ENCODE measurements around the gene MEX3D.
"Not testable (repeated sequence)": the region's sequence is repeated elsewhere in the genome, so short reads cannot be mapped to it uniquely, and the experiment has no call there.

MEX3D gene

DNA sequence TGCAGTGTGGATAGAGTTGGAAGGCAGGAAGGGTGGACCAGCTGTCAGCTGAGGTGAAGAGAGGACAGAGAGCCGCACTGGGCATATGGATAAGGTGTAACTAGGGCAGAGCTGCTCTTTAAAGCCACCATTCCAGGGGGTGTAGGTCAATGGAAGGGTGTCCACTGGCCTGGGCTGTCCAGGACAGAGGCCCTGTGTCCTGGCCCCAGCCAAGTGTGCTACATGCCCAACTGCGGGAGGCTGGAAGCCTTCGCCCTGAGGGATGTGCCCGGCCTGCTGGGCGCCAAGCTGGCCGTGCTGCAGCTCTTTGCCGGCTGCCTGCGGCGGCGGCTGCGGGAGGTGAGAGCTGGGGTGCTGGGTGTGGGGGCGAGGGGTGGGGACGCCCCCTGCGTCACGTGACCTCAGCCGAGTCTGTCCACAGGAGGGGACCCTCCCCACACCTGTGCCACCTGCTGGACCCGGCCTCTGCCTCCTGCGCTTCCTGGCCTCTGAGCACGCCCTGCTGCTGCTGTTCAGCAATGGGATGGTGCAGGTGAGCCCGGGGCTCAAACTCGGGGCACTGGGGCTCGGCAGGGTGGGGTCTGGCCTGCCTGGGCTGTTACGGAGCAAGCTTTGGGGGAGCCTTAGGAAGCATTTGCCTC is 34.5 kb downstream of the MEX3D start:
- no peak for DNase-seq

DNA sequence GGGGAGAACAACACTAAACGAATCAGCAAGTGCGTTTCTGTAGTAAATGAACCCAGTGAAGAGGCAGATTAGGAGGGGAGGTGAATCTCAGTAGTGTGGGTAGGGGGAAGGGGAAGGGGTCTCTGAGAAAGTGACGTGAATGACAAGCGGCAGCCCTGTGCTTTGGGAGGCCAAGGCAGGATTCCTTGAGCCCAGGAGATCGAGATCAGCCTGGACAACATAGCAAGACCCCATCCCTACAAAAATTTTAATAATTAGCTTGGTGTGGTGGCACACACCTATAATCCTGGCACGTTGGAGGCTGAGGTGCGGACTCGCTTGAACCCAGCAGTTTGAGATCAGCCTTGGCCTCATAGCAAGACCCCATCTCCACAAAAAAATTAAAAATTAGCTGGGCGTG is 36.1 kb downstream of the MEX3D start:
- DNase-seq, result no peak

DNA sequence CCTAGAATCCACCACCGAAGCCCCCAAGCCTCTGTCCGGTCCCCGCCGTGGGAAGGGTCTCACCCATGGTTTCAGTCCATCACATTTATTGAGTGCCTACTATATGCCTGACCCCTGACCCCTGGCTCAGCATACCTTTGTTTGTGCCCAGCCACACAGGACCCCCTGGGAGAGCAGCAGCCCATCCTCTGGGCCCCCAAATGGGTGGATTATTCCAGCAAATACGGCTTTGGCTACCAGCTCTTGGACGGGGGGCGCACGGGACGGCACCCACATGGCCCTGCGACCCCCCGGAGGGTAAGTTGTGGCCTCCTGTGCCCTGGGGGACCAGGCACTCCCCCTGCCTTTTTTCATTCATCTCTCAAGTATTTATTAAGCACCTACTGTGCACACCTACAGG is 36.5 kb downstream of the MEX3D start:
- no peak for DNase-seq

DNA sequence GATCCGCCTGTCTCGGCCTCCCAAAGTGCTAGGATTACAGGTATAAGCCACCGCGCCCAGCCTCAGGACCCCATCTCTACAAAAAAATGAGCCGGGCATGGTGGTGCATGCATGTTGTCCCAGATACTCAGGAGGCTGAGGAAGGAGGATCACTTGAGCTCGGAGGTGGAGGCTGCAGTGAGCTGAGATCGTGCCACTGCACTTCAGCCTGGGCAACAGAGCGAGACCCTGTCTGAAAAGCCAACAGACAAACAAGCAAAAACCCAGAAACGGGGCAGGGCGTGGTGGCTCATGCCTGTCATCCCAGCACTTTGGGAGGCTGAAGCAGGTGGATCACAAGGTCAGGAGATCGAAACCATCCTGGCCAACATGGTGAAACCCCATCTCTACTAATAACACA is 37.3 kb downstream of the MEX3D start:
- DNase-seq, result not testable (repeated sequence)

DNA sequence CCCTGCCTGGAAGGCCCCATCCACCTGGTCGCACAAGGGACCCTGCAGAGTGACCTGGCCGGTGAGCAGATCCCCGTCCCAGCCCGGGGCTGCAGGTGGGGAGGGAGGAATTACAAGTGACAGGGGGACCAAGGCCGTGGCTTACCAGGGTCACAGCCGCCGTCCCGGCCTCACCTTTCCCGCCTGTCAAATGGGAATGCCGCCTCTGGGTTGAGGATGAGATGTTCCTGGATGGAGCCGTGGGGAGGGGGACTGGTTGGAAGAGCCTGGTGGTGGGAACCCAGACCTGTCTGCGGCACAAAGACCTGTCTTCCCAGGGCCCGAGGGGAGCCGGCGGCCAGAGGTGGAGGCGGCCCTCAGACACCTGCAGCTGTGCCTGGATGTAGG is 38.7 kb downstream of the MEX3D start:
- DNase-seq, result no peak

DNA sequence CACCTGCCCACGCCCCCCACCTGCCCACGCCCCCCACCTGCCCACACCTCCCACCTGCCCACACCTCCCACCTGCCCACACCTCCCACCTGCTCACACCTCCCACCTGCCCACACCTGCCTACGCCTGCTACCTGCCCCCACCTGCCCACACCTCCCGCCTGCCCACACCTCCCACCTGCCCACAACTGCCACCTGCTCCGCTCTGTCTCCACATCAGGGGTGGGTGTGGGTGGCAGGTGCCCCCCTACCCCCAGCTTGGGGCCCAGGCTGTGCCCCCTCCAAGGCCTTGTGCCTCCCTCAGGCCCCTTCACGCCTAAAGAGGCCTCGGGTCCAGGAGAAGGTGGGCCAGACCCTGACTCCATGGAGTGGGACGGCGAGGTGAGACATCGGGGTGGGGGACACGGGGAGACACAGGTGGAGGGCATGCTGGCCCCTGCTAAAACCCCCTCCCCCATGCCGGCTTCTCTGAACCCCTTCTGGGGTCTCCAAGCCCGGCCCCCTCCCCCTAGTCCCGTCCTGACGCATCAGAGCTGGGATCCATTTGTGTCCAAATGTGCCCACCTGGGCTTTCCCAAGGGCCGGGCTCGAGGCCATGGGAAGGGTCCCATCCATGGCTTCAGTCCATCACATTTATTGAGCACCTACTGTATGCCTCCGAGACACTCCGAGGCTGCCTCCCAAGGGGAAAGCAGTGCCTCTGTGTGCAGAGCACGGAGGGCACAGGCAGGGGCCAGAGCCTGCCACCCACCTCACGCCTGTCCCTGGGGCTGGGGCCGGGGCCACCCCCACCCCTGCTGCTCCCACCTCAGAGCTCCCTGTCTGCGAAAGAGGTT is 39.3 kb downstream of the MEX3D start:
- DNase-seq, result no peak

DNA sequence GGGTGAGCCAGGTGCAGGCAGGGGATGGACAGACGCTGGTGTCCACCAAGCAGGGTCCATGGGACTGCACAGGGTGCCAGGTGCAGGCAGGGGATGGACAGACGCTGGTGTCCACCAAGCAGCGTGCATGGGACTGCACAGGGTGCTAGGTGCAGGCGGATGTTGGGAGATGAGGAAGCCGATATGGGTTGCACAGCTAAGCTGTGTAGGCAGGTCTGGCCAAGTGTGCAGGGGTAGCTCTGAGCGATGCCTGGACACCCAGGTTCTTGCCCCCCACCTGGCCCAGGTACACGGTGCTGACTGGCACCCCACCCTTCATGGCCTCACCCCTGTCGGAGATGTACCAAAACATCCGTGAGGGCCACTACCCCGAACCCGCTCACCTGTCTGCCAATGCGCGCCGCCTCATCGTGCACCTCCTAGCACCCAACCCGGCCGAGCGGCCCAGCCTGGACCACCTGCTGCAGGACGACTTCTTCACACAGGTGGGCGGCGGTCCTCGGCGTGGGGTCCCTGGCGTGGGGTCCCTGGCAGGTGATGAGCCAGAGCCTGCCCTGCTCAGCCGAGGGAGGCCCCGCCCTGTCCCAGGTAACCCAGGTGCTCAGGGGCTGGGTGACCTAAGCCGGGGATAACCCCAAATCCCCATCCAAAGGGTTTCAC is 40.3 kb downstream of the MEX3D start:
- no peak for DNase-seq

DNA sequence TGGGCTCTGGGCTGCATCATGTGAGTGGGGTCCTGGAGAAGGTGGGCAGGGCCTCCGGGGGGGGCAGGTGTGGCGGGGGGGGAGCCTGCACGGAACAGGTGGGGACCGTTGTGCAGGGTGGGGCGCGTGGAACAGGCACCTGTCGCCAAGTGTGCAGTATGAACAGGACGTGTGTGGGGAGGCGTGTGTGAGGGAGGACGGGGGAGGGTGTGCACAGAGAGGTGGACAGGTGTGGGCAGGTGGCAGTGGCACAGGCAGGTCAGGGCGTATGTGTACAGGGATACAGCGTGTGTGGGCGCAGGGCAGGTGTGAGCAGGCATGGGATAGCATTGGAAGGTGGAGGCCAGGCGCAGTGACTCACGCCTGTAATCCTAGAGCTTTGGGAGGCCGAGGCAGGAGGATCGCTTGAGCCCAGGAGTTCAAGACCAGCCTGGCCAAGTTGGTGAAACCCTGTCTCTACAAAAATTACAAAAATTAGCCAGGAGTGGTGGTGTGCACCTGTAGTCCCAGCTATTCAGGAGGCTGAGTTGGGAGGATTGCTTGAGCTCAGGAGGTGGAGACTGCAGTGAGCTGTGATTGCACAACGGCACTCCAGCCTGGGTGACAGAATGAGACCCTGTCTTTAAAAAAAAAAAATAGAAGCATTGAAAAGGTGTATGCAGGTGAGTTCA is 41.0 kb downstream of the MEX3D start:
- DNase-seq, result no peak

DNA sequence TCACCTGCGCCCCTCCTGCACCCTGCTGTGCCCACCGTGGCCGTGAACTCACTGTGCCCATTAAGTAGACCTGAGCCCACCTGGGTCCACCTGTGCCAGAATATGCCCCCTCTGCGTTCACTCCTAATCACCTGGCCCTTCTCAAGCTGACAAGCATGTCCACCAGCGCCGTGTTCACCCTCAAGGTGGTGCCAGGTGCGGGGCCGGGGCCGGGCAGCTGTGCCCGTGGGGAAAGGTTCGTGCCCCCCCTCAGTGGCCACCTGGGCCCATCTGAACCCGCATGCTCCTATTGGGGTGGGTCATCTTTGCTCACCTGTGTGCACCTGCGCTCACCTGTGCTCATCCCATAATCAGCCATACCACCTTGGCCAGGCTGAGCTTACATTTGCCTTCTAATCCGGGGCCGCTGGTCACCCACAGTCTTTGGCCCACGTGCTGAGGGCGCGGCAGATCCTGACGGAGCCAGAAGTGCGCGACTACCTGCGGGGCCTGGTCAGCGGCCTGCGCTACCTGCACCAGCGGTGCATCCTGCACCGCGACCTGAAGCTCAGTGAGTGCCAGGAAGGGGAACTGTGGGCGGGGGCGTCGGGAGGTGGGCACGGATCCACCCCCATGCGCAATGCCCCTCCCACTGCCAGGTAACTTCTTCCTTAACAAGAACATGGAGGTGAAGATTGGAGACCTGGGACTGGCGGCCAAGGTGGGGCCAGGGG is 41.9 kb downstream of the MEX3D start:
- DNase-seq, result no peak

DNA sequence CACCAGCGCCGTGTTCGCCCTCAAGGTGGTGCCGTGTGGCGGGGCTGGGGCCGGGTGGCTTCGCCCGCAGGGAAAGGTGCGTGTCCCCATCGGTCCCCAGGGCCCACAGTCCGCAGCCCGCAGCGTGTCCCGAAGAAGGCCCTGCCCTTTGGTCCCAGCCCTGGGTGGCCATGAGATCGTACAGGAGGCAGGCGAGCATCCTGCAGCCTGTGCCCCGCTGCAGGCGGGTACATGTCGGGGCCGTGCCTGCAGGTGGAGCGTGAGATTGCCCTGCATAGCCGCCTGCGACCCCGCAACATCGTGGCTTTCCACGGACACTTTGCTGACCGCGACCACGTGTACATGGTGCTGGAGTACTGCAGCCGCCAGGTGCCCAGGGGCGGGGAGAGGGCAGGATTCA is 42.8 kb downstream of the MEX3D start:
- no peak for DNase-seq

DNA sequence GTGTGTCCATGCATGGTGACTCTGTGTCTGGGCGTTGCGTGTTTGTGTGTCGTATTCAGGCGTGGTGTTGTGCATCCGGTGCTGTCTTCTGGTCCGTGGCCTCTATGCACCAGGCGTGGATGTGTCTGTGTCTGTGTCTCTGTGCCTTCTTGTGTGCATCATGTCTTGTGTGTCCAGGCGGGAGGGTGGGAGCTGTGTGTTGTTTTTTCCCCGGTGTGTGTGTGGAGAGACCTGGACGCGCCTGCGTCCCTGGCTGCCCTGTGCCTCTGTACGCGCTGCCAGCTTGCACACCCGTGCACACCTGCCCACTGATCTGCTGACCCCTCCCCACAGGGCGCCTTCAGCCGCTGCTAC is 43.2 kb downstream of the MEX3D start:
- DNase-seq, result no peak

DNA sequence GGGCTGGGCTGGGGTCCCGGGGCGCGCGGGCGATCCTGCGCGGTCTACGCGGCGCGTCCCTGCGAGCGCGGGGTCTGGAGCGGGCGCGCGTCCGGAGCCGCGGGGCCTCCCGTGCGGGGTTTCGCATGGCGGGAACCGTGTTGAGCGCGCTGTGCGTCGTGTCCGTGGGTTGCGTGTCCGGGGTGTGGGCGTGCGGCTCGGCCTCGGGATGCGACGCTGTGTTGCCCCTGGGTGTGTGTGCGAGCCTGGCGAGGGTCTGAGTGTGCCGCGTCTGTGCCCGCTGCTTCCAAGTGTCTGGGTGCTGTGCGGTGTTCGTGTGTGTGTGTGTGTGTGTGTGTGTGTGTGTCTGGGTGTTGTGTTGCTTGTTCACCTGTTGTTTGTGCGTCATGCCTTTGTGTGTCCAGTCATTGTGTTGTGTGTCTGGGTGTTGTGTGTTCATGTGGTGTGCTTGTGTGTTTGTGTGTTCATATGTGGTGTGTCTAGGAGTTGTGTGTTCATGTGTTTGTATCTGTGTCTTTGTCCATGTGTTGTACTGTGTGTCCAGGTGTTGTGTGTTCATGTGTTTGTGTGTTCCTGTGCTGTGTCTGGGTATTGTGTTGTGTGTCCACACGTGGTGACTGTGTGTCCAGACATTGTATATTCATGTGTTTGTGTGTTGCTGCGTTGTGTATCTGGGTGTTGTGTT is 43.7 kb downstream of the MEX3D start:
- no peak for DNase-seq

DNA sequence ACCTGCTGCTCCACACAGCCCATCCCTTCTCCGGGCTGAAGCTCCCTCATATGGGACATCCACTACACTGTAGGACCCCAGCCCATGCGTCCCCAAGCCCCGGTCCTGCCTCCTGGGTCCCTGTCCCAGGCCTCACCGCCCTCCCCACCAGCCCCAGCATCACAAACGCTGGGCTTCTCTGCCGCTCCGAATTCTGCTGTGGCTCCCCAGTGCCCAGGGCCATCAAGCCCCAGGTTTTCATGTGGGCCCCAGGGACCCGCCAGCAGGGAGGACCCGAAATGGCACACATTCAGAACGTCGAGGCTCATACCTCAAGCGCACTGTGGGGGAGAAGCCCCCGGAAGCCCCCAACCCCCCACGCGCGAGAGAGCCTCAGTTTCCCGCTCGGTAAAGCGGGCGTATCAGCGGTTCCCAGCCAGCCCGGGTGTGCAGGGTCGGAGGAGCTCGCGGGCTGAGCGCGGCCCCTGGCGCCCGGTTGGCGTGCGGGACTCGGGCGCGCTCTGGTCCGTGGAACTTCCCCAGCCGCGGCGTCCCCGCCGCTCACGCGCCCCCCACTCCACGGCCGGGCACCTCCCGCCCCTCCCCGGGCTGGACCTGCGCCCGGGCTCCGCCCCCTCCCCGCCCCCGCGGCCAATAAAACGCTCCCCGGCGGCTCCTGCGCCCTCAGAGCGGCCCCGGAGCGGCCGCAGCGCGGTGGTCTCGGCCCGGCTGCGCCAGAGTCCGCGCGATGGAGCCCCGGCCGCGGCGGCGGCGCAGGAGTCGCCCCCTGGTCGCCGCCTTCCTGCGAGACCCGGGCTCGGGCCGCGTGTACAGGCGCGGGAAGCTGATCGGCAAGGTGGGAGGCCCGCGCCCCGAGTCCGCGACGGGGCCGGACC is 44.5 kb downstream of the MEX3D start, which contains the start of gene PLK5:
Gene PLK5 (plus strand): TSS at position 666 of the 875 bp plus-strand sequence. CDS start 2,920 bp downstream, outside the sequence.
- DNase-seq, result no peak

DNA sequence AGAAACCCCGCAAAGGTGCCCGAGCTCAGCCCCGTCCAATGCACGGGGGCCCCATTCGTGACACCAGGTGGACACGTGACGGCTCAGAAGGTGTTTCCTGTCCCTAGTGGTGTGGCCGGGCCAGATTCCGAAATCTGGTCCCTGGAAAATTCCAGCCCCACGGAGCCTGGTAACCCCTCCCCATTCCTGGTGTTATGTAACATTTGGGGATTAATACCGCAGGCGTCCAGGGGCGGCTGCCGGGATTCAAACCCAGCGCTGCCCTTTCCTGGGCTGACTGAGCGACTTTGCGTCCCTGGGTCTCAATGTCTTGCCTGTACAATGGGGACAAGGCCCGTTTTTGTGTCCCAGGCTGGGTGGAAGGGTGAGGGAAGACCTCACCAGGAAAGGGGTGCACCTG is 45.3 kb downstream of the MEX3D start:
- no peak for DNase-seq

DNA sequence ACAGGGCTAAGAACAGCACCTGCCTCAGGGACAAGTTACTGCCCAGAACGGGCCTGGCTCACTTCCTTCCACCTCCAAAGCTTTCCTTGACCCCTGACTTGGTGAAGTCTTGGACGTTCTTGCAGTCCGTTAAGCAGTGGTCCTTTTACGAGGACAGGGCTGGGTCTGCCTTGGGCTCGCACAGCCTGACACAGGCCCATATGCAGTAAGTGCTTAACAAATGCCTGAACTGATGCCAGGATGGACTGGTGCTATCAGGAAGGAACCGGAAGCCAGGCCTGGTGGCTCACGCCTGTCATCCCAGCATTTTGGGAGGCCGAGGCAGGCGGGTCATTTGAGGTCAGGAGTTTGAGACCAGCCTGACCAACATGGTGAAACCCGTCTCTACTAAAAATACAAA is 46.1 kb downstream of the MEX3D start:
- DNase-seq, result no peak

DNA sequence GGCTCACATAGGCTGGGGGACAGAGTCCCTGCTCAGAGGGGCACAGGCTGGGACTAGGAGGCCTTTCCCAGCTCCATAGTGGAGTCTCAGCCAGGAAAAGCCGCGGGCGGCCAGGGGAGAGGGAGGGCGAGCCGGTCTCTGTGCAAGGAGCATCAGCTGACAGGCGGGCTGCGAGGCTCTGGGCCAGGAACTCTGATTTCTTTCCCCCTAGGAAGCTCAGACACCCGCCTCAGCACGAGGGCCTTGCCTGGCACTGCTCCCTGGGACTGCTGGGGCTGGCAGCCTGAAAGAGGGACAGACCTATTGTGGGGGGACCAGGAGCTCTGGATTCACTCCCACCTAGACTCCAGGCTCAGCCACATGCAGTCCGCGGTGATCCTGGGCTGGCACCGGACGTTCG is 46.5 kb downstream of the MEX3D start:
- no peak for DNase-seq

DNA sequence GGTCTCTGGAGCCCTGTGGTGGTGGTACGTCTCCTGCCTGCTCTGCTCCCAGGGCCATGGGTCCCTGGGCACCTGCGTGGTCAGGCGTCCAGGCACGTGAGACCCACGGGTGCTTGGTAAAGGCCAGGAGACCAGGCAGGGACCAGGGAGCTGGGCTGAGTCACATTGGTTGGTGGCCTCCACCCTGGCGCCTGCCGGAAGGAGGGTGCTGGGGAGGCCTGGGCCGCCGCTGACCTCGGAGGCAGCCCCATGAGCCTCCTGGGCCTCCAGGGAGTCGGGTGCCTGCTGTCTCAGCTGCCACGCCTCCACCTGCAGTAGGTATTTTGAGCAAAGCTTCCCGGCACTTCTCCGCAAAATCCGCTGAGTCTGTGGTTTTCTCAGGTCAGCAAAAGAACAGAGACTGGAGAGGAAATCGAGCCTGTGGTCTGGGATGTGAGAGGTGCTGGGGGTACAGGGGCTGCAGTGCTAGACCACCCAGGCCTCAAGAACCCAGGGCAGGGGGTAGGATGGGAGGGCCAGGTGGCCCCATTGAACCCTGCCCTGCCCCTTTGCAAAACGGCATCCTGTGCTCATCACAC is 47.8 kb downstream of the MEX3D start:
- DNase-seq, result no peak

DNA sequence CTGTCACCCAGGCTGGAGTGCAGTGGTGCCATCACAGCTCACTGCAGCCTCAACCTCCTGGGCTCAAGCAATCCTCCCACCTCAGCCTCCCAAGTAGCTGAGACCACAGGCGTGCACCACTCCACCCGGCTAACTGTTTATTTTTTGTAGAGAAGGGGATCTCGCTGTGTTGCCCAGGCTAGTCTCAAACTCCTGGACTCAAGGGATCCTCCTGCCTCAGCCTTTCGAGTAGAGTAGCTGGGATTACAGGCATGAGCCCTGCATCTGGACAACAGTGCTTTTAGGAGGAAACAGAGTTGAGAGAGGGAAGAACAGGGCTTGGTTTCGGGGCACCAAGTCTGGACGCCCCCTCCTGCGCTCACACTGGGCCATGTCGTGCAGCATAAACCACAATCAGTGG is 48.3 kb downstream of the MEX3D start:
- DNase-seq, result not testable (repeated sequence)

DNA sequence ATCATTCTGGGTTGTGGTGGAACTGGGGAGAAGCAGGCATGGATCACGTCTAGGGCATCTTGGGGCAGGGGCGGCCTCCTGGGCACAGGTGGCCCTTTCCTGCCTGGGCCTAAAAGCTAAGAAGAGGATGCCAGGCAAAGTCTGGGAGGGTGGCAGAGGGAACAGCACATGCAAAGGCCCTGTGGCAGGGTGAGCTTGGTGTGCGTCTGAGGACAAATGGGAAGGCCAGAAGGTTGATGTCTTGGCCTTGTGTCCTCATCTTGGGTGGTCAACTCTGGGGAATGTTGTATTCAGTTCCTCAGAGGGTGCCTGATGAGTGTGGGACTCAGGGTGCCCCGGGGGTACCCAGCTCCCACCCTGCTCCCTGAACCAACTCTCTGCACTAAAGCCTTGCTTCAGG is 49.7 kb downstream of the MEX3D start:
- DNase-seq, result no peak

DNA sequence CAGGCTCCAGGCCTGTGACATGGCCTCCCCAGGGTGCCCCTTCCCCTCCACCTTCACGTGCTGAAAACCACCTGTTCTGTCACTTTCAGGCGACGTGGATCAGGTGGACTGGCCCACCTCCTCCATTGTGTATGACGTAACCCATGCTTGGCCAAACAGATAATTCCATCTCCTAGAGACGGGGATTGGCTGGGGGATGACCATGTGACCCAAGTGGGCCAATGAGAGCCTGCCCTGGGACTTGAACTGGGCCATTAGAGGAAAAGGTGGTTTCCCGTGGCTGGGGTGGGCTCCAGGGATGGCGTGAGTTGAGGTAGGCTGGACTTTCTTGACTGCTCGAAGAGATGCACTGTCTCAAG is 51.8 kb downstream of the MEX3D start:
- DNase-seq, result no peak
